Thoracic aorta (tissue), 2 donors: Measurements from ENCODE around the gene EPHB3. TPM values are rescaled to one million over a fixed set of nuclear protein-coding genes. Genes with fewer than 3 reads are reported as not detected.
A peak's percentile ranks its signal among the peaks of the same experiment; 100 is the strongest.

Experiments used
- ATAC-seq: fragments of 150-250 bp; one replicate; pipeline ENCODE4 v1.8.0; 2017; ENCODE audit warnings: low read depth; ENCODE audit not compliant: insufficient number of reproducible peaks, low FRiP score
- DNase-seq: peaks from one replicate; pipeline ENCODE4 v3.0.0-alpha.2; 2020; ENCODE audit warnings: low spot score
- H3K27ac ChIP-seq, 2 donors: fragments of 200-600 bp; sonication (generic); 1 replicate in 1 of 2; 2 replicates in 1 of 2; pipeline ENCODE4 v1.5.1; 2016; ENCODE audit warnings: mild to moderate bottlenecking in 2 of 2, moderate library complexity in 2 of 2
- H3K27me3 ChIP-seq: fragments of 200-600 bp; sonication (generic); replicated peaks from 2 replicates; pipeline ENCODE4 v1.6.0; 2016; ENCODE audit warnings: mild to moderate bottlenecking; ENCODE audit not compliant: insufficient read depth
- H3K36me3 ChIP-seq: fragments of 200-600 bp; sonication (generic); one replicate; pipeline ENCODE4 v1.5.1; 2016
- H3K4me1 ChIP-seq, 2 donors: fragments of 200-600 bp; sonication (generic); 1 replicate in 1 of 2; 2 replicates in 1 of 2; pipeline versions ENCODE4 v1.5.1 to v1.6.0; 2016; ENCODE audit warnings: low read depth in 2 of 2, mild to moderate bottlenecking in 1 of 2; ENCODE audit not compliant: control insufficient read depth in 1 of 2
- H3K4me3 ChIP-seq: fragments of 200-600 bp; sonication (generic); 2 replicates; pipeline ENCODE4 v1.5.1; 2016; ENCODE audit warnings: mild to moderate bottlenecking
- H3K9me3 ChIP-seq: fragments of 200-600 bp; sonication (generic); 2 replicates; pipeline ENCODE4 v1.5.1; 2016
- total RNA-seq, 2 donors: library from RNA; depleted of rRNA; stranded (reverse); fragments of >200 nt; gene quantifications; one replicate each; pipeline versions ENCODE4 v1.1.0 to v1.2.3, GENCODE V29; 2016
- TF ChIP-seq, protein P1 (sequence below): fragments of 200-600 bp; sonication (generic); IDR thresholded peaks from one replicate; pipeline ENCODE4 v1.5.1; 2019; ENCODE audit warnings: antibody characterized with exemption

EPHB3 gene
- total RNA-seq, 2 donors from 2014 or later, result 2.8 to 5.0 TPM

DNA sequence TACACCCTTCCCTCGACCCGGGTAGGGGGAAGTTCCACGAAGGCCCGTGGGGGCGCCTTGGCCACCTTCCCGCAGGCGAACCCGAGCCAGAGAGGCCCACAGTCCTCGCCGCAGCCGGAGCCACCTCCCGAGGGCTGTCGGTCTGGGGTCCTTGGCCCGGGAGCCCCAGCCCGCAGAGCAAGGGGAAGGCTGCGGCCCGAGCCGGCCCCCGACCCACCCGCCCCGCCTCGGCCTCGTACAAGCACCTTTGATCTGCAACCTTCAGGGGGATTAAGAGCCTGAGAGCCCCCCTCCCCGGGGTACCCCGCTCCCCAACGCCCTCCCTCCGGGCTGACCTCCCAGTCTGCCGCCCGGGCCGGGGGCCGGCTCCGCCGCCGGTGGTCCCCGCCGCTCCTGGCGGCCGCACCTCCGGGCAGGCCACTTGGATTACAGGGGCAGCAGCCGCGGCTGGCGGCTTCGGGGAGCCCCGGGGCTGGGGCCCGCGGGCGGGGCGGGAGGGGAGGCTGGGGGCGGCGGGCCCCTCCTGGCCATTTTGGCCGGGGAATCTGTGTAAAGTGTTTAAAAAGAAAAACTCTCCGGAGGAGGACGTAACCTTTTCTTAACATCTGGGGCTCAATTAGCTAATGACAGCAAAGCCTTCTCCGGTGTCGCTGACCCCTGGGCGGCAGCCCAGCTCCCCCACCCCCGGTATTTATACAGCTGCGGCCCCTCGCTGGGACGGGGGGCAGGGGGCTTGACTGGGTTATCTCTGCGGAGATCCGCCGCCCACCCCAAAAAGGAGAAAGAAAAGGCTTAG lies 40.2 kb downstream of the EPHB3 start:
- Histone ChIP-seq H3K4me3 (peak overlapping the region; percentile 49), H3K36me3 (no peaks in the 10 kb centered on the region), H3K27me3 (no peaks in the 10 kb centered on the region), H3K4me1 (peaks cover 8 to 31% of the 10 kb centered on the region in 2 donors), H3K9me3 (no peaks in the 10 kb centered on the region), H3K27ac (no peak overlapping the region)
- TF ChIP-seq, protein P1, sequence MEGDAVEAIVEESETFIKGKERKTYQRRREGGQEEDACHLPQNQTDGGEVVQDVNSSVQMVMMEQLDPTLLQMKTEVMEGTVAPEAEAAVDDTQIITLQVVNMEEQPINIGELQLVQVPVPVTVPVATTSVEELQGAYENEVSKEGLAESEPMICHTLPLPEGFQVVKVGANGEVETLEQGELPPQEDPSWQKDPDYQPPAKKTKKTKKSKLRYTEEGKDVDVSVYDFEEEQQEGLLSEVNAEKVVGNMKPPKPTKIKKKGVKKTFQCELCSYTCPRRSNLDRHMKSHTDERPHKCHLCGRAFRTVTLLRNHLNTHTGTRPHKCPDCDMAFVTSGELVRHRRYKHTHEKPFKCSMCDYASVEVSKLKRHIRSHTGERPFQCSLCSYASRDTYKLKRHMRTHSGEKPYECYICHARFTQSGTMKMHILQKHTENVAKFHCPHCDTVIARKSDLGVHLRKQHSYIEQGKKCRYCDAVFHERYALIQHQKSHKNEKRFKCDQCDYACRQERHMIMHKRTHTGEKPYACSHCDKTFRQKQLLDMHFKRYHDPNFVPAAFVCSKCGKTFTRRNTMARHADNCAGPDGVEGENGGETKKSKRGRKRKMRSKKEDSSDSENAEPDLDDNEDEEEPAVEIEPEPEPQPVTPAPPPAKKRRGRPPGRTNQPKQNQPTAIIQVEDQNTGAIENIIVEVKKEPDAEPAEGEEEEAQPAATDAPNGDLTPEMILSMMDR, result no peak
- DNase-seq (no peak), ATAC-seq (no peak)

GRCh38 chr3:184602372-184603150 lies 41.0 kb downstream of the EPHB3 start:
- Histone ChIP-seq H3K27me3 (no peaks in the 10 kb centered on the region), H3K9me3 (no peaks in the 10 kb centered on the region), H3K4me1 (peaks cover 8 to 31% of the 10 kb centered on the region in 2 donors), H3K4me3 (peak overlapping the region; percentile 49), H3K36me3 (no peaks in the 10 kb centered on the region), H3K27ac (no peak overlapping the region)
- TF ChIP-seq, protein P1, result no peak
- ATAC-seq (no peak), DNase-seq (no peak)

DNA sequence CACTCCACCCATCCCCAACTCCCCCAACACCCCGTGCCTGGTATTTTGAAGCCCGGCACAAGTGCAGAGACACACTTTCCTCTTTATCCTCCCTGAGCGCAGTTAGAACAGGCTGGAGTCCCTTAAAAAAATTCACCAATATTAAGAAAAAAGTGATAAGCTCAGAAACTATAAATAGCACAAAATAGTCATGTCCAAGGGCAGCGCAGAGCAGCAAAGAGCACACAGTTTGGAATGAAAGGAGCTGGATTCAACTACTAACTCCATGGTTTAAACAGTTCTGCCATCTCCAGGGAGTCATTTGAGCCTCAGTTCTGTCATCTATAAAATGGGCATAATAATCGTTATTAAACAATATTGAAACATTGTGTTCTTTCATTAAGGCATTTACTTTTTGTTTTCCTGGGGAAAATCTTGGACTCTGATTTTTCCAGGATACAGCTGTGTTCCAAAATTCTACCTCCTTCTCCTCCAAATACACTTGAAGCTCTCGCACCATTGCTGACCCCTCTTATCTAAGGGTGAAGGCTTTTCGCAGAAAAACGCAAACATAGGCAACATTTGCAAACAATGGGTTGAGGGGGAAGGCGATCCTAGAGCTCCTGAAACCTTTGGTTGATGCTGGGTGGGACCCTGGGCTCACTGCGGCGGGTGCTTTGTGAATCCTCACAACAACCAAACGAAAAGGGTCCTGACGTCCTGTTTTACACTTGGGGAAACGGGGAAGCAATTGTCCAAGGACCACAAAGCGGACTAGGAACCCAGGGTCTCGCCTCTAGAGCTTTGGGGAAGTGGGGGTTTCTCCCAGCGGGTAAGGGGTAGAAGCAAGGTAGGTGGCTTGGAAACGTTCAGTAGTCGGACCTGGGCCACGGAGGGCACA lies 41.8 kb downstream of the EPHB3 start:
- Histone ChIP-seq H3K4me3 (peak overlapping the region; percentile 61), H3K27ac (no peak overlapping the region), H3K36me3 (no peaks in the 10 kb centered on the region), H3K4me1 (peaks cover 8 to 31% of the 10 kb centered on the region in 2 donors), H3K9me3 (no peaks in the 10 kb centered on the region), H3K27me3 (no peaks in the 10 kb centered on the region)
- DNase-seq, result no peak
- ATAC-seq, result no peak
- TF ChIP-seq, protein P1, result no peak

DNA sequence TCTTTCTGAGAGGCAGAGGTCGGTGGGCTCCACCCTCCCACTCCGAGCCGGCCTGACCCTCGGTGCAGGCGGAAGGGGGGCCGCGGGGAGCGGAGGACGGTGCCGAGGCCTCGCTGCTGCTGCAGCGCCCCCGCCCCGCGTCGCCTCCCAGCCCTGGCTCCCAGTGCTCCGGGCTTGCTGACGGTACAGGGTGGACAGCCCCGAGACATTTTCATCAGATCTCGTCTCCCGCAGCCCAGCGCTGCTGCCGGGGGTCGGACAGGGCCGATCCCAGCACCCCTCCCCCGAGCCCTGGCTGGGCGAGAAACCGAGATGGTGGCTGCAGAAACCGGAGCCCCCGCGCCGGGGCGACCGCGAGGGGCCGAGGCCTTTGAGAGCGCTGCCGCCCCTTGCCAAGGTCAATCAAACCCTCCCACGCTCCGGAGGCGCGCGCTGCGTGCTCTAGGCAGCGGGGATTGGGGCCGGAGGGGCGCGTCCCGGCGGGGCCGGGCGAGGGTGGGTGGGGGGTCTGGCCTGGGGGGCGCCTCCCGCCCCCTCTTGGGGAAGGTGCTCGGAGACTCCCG lies 42.5 kb downstream of the EPHB3 start:
- TF ChIP-seq, protein P1, result peak; percentile 9
- H3K9me3 ChIP-seq, result no peaks in the 10 kb centered on the region
- DNase-seq (no peak), ATAC-seq (no peak)
- H3K27ac ChIP-seq, result no peak overlapping the region
- no peaks in the 10 kb centered on the region for H3K36me3 ChIP-seq
- peaks cover 8 to 31% of the 10 kb centered on the region in 2 donors for H3K4me1 ChIP-seq
- no peaks in the 10 kb centered on the region for H3K27me3 ChIP-seq
- H3K4me3 ChIP-seq, result peak overlapping the region; percentile 61
